CD4-positive, alpha-beta memory T cell (primary cell): ENCODE measurements around the gene MEF2D. TPM values are rescaled to one million over a fixed set of nuclear protein-coding genes. Genes with fewer than 3 reads are reported as not detected.

ENCODE experiments used
- CTCF ChIA-PET: fragments of 350-600 bp; sonication (Branson Sonifier 250); formaldehyde crosslinking; loops from one replicate; lab custom pipeline; 2021; ENCODE audit warnings: inconsistent platforms; ENCODE audit not compliant: partially characterized antibody; lab: Charles Lee
- POLR2A ChIA-PET: fragments of 350-600 bp; sonication (Branson Sonifier 250); formaldehyde crosslinking; loops from one replicate; lab custom pipeline; 2021; ENCODE audit not compliant: partially characterized antibody; lab: Charles Lee
- DNase-seq, 5 donors: peaks; one replicate each; pipeline versions ENCODE4 v3.0.0 to v3.0.0-alpha.2; 2020 to 2022; ENCODE audit warnings: mixed read lengths in 1 of 5
- H3K27ac ChIP-seq: one replicate; pipeline ENCODE4 v1.7.0; 2013; ENCODE audit warnings: low read depth, low read length
- H3K27me3 ChIP-seq: 2 replicates; pipeline ENCODE4 v1.7.0; 2013; ENCODE audit warnings: mild to moderate bottlenecking, low read length, moderate library complexity; ENCODE audit not compliant: insufficient read depth
- H3K36me3 ChIP-seq: 2 replicates; pipeline ENCODE4 v1.7.0; 2013; ENCODE audit warnings: mild to moderate bottlenecking, low read length, moderate library complexity; ENCODE audit not compliant: insufficient read depth
- H3K4me1 ChIP-seq: 2 replicates; pipeline ENCODE4 v1.7.0; 2013; ENCODE audit warnings: mild to moderate bottlenecking, low read length, moderate library complexity; ENCODE audit not compliant: insufficient read depth
- H3K4me3 ChIP-seq, 2 donors: one replicate each; pipeline ENCODE4 v1.7.0; 2013; ENCODE audit warnings: low read length in 2 of 2, mild to moderate bottlenecking in 1 of 2
- H3K9me3 ChIP-seq, 2 donors: one replicate each; pipeline ENCODE4 v1.7.0; 2013; ENCODE audit warnings: low read length in 2 of 2, control low read depth in 1 of 2; ENCODE audit not compliant: control insufficient read depth in 1 of 2
- H3K27ac Mint-ChIP-seq, 7 donors: one replicate each; pipeline ENCODE4 v1.8.0; 2020 to 2021; ENCODE audit warnings: mixed read lengths in 7 of 7, mild to moderate bottlenecking in 6 of 7, inconsistent platforms in 3 of 7, moderate library complexity in 3 of 7
- H3K27me3 Mint-ChIP-seq, 2 donors: one replicate each; pipeline ENCODE4 v1.8.0; 2020 to 2021; ENCODE audit warnings: mixed read lengths in 2 of 2
- H3K36me3 Mint-ChIP-seq, 2 donors: one replicate each; pipeline ENCODE4 v1.8.0; 2020 to 2021; ENCODE audit warnings: mixed read lengths in 2 of 2, inconsistent platforms in 1 of 2, mild to moderate bottlenecking in 1 of 2
- H3K4me1 Mint-ChIP-seq, 4 donors: one replicate each; pipeline ENCODE4 v1.8.0; 2020 to 2021; ENCODE audit warnings: mixed read lengths in 4 of 4, mild to moderate bottlenecking in 1 of 4
- H3K4me3 Mint-ChIP-seq, 8 donors: one replicate each; pipeline ENCODE4 v1.8.0; 2020 to 2021; ENCODE audit warnings: mixed read lengths in 8 of 8, mild to moderate bottlenecking in 7 of 8, moderate library complexity in 6 of 8, inconsistent platforms in 3 of 8
- H3K9me3 Mint-ChIP-seq, 8 donors: one replicate each; pipeline ENCODE4 v1.8.0; 2020 to 2021; ENCODE audit warnings: mixed read lengths in 8 of 8, mild to moderate bottlenecking in 5 of 8, inconsistent platforms in 3 of 8, moderate library complexity in 1 of 8
- intact Hi-C: fragments of 100-400 bp; cut with micrococcal nuclease; formaldehyde crosslinking; loops from one replicate; pipeline ENCODE4 v1.15.1; 2023
- polyA plus RNA-seq, 2 donors: library from polyadenylated mRNA; unstranded; fragments of 300-500 nt; fragmentation: Illumina TruSeq; gene quantifications; one replicate each; pipeline ENCODE4 v1.2.3, GENCODE V29; 2021
- total RNA-seq, 2 experiments: library from RNA; stranded (reverse); gene quantifications; one replicate each; pipeline ENCODE4 v1.2.3, GENCODE V29; 2021

MEF2D gene
- total and polyA plus RNA-seq, 4 experiments from 2014 or later: 4.2 to 69.6 (median 39.4) TPM

DNA sequence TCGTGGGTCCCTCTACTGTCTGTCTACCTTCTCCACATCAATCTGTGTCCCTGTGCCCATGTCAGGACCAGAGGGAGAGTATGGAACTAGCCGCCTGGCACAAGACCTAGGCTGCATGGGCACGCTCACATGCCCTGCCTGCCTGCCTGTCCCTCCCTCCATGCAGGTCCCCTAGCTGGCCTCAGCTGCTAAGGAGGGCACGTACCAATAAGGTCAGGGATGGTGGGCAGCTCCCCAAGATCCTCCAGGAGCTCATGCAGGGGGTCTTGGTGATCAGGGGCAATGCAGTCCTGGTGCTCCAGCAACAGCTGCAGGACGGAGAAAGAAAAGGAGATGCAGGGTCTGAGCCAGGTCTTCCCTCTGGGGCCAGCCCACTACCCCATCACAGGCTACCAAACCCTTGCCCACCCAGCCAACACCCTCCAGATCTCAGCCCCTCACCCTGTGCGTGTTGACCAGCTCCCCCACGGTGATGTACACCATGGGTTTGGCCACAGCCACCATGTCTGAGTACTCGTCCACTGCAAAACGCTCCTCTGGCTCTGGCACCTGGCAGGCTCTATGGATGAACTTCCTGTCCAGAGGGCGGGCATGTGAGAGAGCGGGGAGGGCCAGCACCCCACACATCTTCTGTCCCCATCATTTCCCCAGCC lies 33.1 kb upstream of the MEF2D start:
- Mint-ChIP-seq H3K27me3 (no peaks in the 10 kb centered on the region), H3K4me3 (no peak overlapping the region), H3K9me3 (no peaks in the 10 kb centered on the region), H3K36me3 (no peaks in the 10 kb centered on the region), H3K27ac (no peak overlapping the region), H3K4me1 (peaks cover 0 to 4% (median 1%) of the 10 kb centered on the region in 4 donors)
- CTCF ChIA-PET: interaction anchor here (1.2 kb wide), 1 partner anchor 9 kb away, joined by 3 read pairs; no protein-coding TSS in a partner anchor
- Histone ChIP-seq H3K36me3 (no peaks in the 10 kb centered on the region), H3K27ac (no peak overlapping the region), H3K4me1 (no peaks in the 10 kb centered on the region), H3K4me3 (no peak overlapping the region), H3K27me3 (no peaks in the 10 kb centered on the region), H3K9me3 (no peaks in the 10 kb centered on the region)
- POLR2A ChIA-PET: interaction anchor here (1.0 to 1.5 kb wide), 2 partner anchors 32 to 33 kb away, joined by 3 to 4 read pairs; partner anchors contain the start of gene MEF2D
- no peak for DNase-seq
- intact Hi-C loops: no loop called here

DNA sequence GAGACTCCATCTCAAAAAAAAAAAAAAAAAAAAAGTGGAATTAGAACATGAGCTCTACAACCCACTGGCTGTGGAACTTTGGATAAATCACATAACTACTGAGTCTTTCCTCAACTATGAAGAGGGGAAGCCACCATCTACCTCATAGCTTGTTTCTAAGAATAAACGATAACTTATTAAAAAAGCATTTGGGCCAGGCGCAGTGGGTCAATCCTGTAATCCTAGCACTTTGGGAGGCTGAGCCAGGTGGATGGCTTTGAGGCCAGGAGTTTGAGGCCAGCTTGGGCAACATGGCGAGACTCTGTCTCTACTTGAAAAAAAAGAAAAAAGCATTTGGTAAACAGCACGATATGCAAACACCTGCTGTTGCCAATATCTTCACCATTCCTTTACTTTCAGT lies 31.8 kb upstream of the MEF2D start:
- Mint-ChIP-seq H3K4me3 (no peak overlapping the region), H3K9me3 (no peaks in the 10 kb centered on the region), H3K36me3 (no peaks in the 10 kb centered on the region), H3K27ac (no peak overlapping the region), H3K27me3 (no peaks in the 10 kb centered on the region), H3K4me1 (peaks cover 5 to 11% (median 9%) of the 10 kb centered on the region in 4 donors)
- intact Hi-C loops: no loop called here
- no peaks in the 10 kb centered on the region for H3K9me3 ChIP-seq
- no peak overlapping the region for H3K4me3 ChIP-seq
- H3K27ac ChIP-seq: no peak overlapping the region
- no peaks in the 10 kb centered on the region for H3K27me3 ChIP-seq
- peaks cover 8% of the 10 kb centered on the region for H3K4me1 ChIP-seq
- H3K36me3 ChIP-seq: no peaks in the 10 kb centered on the region
- ChIA-PET CTCF (interaction anchor here (0.7 to 2.2 kb wide), 4 partner anchors 8 to 147 kb away, joined by 3 to 6 read pairs (median 4); no protein-coding TSS in a partner anchor), POLR2A (no interaction called here)
- no peak for DNase-seq

DNA sequence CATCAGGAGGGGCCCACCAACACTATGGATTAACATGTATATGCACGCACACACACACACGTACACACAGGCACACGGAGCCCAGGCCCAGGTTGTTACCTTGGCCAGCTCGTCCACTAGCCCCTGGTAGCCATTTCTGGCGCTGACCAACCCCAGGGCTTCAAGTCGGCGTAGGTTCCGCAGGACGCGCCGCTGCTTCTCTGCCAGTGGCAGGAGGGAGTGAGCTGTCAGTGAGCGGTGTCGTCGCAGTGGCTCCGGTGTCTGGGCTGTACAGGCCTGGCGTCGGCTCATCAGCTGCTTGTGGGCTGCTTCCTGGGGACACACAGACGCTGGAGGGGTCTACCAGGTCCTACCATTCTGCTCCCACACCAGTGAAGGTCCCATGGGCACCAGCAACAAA lies 29.4 kb upstream of the MEF2D start:
- no peaks in the 10 kb centered on the region for H3K36me3 Mint-ChIP-seq
- CTCF ChIA-PET: no interaction called here

DNA sequence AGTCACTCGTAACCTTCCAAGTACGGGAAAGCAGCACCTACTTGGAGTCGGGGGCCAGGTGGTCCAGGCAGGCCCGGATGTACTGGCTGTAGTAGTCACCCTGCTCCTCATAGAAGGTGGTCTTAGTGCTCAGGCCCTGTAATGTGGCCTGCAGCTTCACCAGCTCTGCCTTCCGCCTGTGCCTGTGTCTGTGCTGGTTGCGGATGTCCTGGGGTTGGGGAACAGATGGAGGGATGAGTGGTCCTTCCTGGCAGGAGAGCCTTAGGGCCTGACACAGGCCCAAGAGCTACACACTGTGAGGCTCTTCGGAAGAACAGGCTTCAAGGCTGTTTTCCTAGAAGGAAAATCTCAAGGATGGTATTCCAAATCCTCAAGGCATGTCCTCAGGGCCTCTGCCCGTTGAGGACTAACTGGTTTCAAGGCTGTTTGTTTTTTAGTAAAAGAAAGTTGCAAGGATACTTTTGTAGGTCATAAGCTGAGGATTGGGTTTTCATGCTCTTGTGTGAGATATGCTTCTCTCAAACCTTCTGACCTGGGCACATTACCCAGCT lies 28.4 kb upstream of the MEF2D start:
- no peak overlapping the region for H3K27ac Mint-ChIP-seq
- peaks cover 15 to 32% (median 26%) of the 10 kb centered on the region in 4 donors for H3K4me1 Mint-ChIP-seq
- H3K4me3 ChIP-seq: no peak overlapping the region
- POLR2A ChIA-PET: interaction anchor here (1.1 to 2.1 kb wide), 2 partner anchors 27 to 72 kb away, joined by 3 to 10 read pairs; partner anchors contain the start of gene MEF2D
- no peak for DNase-seq
- H3K27ac ChIP-seq: no peak overlapping the region
- H3K27me3 ChIP-seq: no peaks in the 10 kb centered on the region
- intact Hi-C loops: no loop called here
- no peaks in the 10 kb centered on the region for H3K36me3 ChIP-seq
- CTCF ChIA-PET: interaction anchor here (0.8 to 1.2 kb wide), 3 partner anchors 21 to 143 kb away, joined by 3 read pairs; no protein-coding TSS in a partner anchor
- H3K4me1 ChIP-seq: peaks cover 28% of the 10 kb centered on the region
- H3K9me3 ChIP-seq: no peaks in the 10 kb centered on the region
- H3K27me3 Mint-ChIP-seq: no peaks in the 10 kb centered on the region
- no peak overlapping the region for H3K4me3 Mint-ChIP-seq
- H3K9me3 Mint-ChIP-seq: no peaks in the 10 kb centered on the region
- H3K36me3 Mint-ChIP-seq: no peaks in the 10 kb centered on the region

More for the DNA sequence above, 29.4 kb upstream of the MEF2D start:
- Histone ChIP-seq H3K4me3 (no peak overlapping the region), H3K27me3 (no peaks in the 10 kb centered on the region), H3K9me3 (no peaks in the 10 kb centered on the region), H3K27ac (no peak overlapping the region), H3K4me1 (peaks cover 18% of the 10 kb centered on the region), H3K36me3 (no peaks in the 10 kb centered on the region)
- H3K4me1 Mint-ChIP-seq: peaks cover 12 to 21% (median 17%) of the 10 kb centered on the region in 4 donors
- no peak for DNase-seq
- POLR2A ChIA-PET: no interaction called here
- no peak overlapping the region for H3K4me3 Mint-ChIP-seq
- H3K9me3 Mint-ChIP-seq: no peaks in the 10 kb centered on the region
- intact Hi-C loops: no loop called here
- no peak overlapping the region for H3K27ac Mint-ChIP-seq
- no peaks in the 10 kb centered on the region for H3K27me3 Mint-ChIP-seq

DNA sequence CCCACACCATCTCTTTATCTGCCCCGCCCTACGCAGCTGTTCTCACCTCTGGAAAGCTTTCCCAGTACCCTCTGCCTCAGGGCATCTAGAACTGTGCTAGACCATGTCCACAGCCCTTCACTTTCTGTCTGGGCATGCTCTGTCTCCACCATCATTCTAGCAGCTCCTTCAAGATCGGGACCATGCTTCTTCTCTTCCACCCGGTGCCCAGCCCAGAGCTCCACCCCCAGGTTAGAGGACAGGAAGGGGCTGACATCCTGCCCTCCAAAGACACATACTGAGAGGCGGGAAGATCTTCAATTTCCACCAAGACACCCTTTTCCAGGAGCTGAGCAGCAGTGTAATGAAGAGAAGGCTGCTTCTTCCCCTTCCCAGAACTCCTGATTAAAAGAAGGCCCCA lies 27.7 kb upstream of the MEF2D start:
- Histone ChIP-seq H3K27me3 (no peaks in the 10 kb centered on the region), H3K9me3 (no peaks in the 10 kb centered on the region), H3K27ac (no peak overlapping the region), H3K4me3 (no peak overlapping the region), H3K36me3 (no peaks in the 10 kb centered on the region), H3K4me1 (peaks cover 29% of the 10 kb centered on the region)
- CTCF ChIA-PET: interaction anchor here (1.2 to 1.3 kb wide), 2 partner anchors 51 to 142 kb away, joined by 3 read pairs; no protein-coding TSS in a partner anchor
- H3K27ac Mint-ChIP-seq: peak overlapping the region in 3 of 7 donors; percentile 34 to 70 (median 37)
- H3K4me3 Mint-ChIP-seq: no peak overlapping the region
- no peaks in the 10 kb centered on the region for H3K9me3 Mint-ChIP-seq
- DNase-seq: no peak
- intact Hi-C loops: no loop called here
- H3K27me3 Mint-ChIP-seq: no peaks in the 10 kb centered on the region
- POLR2A ChIA-PET: interaction anchor here (1.1 to 2.1 kb wide), 3 partner anchors 23 to 71 kb away, joined by 3 to 10 read pairs (median 5); partner anchors contain the start of gene MEF2D
- H3K4me1 Mint-ChIP-seq: peaks cover 16 to 33% (median 27%) of the 10 kb centered on the region in 4 donors
- no peaks in the 10 kb centered on the region for H3K36me3 Mint-ChIP-seq

DNA sequence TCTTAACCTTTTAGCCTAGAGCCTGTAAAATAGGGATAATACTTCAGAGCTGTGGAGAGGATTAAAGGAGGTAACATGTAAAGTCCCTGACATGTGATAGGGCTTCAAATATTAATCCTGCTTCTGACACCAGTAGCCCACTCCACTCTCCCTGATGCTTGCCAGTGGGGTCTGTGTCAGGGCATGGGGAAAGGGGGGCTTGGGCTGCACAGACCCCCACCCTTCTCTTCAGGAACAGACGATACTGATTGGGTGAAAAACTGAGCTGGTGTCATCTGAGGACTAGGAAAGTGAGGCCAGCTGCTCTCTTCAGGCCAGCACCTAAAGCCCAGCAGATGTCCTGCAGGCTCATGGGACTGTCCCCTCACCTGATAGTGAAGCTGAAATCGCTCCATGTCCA lies 27.0 kb upstream of the MEF2D start:
- Histone ChIP-seq H3K4me1 (peaks cover 29% of the 10 kb centered on the region), H3K27me3 (no peaks in the 10 kb centered on the region), H3K36me3 (no peaks in the 10 kb centered on the region), H3K9me3 (no peaks in the 10 kb centered on the region), H3K27ac (no peak overlapping the region), H3K4me3 (no peak overlapping the region)
- CTCF ChIA-PET: interaction anchor here (1.2 to 1.3 kb wide), 2 partner anchors 50 to 142 kb away, joined by 3 read pairs; no protein-coding TSS in a partner anchor
- H3K27me3 Mint-ChIP-seq: no peaks in the 10 kb centered on the region
- no peak for DNase-seq
- H3K9me3 Mint-ChIP-seq: no peaks in the 10 kb centered on the region
- H3K4me3 Mint-ChIP-seq: no peak overlapping the region
- no peaks in the 10 kb centered on the region for H3K36me3 Mint-ChIP-seq
- POLR2A ChIA-PET: interaction anchor here (1.1 to 2.1 kb wide), 3 partner anchors 23 to 70 kb away, joined by 3 to 10 read pairs (median 5); partner anchors contain the start of gene MEF2D
- H3K4me1 Mint-ChIP-seq: peaks cover 16 to 33% (median 27%) of the 10 kb centered on the region in 4 donors
- no peak overlapping the region for H3K27ac Mint-ChIP-seq
- intact Hi-C loops: no loop called here
